Fibroblast of peridontal ligament (primary cell): ENCODE data around the gene VSTM4.
A peak's percentile ranks its signal among the peaks of the same experiment; 100 is the strongest.

Experiments used
- DNase-seq: peaks from one replicate; pipeline ENCODE4 v3.0.0-alpha.2; 2010; ENCODE audit errors: extremely low read depth

The VSTM4 gene

DNA sequence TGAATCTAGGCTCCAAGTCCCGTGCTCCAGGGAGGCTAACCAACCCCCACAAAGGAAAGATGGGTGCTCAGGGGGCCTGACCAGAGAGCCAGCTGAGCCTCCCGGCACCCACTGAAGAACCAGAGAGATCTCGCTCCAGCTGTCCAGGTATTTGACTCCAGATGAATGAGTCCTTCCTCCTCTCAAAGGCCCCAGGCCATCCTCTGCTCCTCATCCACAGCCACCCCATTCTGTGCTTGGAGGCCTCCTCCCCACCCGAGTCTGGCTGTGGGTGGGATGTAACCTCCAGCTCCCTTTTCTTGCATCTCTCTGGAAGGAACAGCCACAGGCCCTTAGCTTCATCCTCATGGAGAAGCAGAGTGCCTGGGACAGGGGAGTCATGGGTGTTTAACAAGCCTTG is 44.6 kb downstream of the VSTM4 start:
- DNase-seq = no peak

DNA sequence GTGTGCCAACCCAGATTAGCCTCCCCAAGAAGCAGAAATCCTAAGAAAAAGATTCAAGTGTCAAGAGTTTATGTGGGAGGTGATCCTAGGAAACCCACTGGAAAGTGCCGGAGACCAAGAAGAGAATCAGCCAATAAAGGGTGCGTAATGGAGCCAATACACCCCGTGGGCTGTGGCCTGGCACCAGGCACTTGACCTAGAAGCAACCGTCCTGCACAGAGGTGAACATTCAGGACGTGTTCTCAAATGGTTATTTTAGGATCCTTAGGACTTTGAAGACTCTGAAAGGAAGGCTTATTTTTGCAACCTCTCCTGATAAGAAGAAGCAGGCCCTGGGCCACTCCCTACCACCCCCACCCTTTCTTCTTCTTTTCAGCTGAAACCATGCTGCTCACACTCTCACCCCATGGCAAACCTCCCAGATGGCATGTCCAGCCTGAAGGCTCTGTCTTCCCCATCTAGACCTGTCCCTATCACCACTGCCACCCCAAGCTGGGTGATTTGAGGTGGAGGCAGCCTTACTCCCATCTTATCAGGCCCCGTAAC is 46.6 kb downstream of the VSTM4 start:
- no peak for DNase-seq

DNA sequence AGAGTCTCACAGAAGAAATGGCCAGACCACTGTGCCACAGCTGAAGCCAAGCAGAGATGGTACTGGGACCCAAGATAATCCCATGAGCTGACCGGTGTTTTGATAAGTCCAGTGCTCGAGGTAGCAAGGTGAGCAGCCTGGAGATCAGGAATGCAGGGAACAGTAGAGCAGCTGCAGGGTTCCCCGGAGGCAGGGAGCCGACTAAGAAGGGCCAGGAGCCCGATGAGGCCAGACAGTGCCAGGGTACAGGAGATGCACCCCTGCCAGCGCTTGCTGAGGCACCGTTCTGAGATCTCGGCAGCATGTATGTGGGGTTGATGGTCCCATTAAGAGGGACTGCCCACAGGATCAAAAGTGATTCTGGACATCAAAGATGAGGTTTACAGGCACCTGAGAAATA is 47.1 kb downstream of the VSTM4 start:
- DNase-seq = no peak

DNA sequence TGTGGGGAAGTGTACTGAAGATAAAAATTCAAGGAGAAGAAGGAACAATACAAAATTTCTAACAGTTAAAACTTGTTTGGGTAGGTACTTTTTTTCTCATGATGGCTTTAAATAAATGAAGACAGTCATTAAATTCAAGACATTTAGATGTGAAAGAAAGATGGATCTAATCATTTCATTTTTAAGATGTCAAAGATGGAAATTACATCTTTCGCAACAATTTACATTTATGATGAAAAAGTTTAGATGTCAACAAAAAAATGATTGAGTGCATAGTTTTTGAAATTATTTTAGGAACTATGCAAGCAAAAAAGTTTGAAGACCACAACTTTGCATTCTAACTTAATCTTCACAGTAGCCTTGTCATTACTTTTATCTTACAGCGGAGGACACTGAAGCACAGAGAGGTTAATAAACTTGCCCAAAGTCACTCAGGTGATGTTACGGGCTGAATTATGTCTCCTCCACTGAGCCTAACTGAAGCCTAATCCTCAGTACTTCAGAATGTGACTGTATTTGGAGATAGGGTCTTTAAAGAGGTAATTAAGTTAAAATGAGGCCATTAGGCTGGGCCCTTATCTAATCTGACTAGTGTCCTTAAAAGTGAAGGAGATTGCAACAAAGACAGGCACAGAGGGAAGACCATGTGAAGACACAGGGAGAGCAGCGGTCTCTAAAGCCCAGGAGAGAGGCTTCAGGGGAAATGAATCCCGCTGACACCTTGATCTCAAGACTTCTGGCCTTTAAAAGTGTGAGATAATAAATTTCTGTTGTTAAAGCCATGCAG is 48.2 kb downstream of the VSTM4 start:
- no peak for DNase-seq

DNA sequence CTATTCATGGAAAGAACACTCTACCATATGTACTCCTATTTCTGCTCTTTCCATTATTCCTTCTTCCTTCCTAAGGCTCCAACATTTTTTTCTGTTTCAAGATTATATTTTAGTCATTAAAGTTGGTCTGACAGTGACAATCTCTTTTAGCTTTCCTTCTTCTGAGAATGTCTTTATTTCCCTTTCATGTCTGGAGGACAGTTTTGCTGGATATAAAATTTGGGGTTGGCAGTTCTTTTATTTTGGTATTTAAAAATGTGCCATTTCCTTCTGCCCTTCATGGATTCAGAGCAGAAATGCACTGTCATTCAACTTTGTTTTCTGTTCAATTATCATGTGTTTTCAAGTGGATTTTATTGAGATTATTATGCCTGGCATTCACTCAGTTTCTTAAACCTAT is 53.1 kb downstream of the VSTM4 start:
- no peak for DNase-seq

DNA sequence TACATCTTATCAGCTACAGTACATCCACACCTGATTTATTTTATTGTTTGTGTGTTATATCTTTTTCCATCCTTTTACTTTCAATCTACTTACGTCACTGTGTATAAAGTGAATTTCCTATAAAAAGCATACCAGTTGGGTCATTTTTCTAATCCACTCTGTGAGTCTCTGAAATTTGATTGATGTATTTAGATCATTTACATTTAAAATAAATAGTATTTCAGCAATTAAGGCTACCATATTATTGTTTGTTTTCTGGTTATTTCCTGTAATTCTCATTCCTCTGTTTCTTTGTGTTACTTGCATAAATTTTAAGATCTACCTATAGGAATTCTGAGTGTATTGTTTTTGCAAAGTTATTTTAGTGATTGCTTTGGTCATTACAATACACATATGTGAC is 53.7 kb downstream of the VSTM4 start:
- no peak for DNase-seq

DNA sequence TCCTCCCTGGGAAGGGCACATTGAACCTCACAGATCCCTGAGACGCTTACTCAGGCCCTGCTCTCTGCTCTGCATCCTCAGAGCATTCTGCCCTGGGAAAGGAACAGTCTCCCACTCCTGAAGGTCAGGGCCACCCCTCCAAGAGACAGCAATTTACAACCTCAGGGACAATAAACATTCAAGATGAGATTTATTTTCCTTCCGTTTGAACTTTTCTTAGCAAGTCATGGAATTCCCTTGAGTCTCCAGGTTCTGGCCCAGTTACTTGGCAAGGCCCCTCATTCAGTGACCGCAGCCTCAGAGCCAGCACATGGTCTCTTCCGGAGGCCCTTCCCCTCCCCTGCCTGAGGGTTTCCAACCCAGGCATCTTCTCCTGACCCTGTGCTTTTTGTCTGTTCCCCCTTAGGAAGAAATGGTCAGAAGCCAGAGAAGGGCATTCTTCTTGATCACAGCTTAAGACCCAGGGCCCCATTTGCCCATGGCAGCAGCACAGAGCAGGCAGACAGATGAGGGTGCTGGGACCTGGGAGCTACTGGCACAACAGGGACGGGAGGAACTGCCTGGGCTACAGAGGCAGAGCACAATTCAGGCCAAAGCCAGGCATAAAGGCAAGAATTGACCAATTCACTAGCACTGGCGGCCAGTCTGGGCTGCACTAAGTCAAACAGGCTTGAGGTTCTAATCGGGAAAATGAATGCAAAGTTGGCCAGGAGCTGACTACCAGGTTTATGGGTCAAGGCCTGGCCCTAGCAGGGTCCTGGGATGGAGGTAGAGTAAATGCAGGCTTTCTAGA is 56.7 kb downstream of the VSTM4 start:
- DNase-seq = peak; percentile 66

DNA sequence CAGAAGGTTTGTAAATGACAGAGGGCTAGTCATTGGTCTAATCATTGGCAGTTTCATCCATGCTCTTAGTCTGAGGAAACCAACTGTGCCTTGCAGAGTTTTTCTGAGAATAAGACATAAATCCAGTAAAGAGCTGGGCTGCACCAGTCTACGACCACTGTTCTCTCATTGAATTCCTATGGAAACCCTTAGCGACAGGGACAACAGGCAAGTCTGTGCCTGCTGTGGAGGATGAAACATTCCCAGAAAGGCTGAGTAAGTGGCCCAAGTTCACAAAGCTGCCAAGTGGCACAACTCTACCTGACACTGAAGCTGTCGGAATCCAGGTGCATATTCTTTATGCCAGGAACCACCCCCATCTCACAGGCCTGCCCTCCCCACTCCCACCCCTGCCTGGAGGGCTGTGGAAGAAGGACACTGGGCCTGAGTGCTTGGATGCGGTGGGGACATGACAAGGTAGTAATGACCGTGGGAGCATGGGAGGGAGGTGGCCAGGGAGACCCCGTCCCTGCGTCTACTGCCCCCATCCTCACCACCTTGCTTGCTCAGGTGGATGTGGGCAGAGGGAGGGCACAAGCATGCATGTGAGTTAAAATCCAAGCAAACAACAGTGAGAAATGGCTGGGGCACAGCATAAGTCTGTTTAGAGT is 58.0 kb downstream of the VSTM4 start:
- no peak for DNase-seq

DNA sequence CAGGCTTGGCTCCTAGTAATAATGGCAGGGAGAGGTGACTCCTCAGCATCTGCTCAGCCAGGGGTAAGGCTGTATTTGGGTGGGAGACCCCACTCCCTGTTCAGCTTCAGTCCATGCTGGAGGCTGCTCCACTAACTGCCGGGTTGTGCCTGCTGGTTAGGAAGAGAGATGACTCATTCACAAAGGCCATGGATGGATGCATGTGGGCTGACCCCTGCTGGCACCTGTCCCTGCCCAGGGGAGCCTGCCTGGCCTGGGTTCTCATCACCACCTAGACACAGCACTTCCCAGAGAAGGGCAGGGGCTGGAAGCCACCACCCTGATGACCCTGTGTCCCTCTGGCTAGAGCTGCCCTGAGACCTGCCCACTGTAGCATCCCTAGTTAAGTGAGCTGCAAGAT is 59.0 kb downstream of the VSTM4 start:
- DNase-seq = peak; percentile 33

DNA sequence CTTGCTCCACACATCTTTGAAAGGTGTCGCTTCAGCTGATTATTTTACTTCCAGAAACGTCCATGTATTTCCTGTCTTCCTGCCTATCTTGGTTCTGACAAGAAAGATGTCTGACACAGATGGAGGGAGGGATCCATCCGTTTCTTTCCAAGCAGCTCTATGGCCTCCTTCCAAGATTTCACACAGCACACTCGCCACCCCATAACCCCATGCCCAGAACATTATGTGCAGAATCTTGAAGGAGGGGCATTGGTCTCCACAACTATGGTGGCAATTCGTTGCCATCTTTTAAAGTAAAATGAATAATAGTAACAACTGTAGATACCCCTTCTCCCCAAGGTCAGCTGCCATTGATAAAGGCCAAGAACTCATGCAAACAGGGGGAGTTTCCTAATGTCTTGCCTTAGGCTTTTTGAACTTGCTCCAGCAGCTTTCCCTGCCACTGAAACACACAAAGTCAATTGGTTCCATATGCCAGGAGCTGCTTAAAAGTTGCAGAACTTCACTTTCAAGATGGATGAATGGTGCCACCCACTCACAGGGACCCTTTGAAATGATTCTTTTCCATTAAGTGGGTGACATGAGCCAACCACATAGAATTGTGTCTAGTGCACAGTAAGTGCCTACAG is 60.0 kb downstream of the VSTM4 start:
- DNase-seq = peak; percentile 85

DNA sequence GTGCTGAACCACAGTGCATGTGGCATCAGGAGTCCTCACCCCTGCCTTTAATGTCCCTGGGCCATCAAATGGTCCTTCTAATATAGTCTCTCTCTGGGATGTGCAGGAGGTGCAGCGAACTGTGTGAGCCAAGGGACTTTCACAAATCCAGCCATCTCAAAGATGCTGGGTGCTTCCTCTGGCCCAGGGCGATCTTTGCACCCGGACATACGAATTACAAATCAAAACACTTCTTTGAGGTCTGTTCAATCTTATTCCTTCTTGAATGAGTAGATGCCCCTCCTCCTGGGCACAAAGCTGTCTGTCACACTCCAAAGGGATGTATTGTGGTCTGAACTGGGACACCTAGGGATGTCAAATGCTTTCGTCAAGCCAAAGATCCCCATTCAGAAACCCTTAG is 60.6 kb downstream of the VSTM4 start:
- DNase-seq = no peak

DNA sequence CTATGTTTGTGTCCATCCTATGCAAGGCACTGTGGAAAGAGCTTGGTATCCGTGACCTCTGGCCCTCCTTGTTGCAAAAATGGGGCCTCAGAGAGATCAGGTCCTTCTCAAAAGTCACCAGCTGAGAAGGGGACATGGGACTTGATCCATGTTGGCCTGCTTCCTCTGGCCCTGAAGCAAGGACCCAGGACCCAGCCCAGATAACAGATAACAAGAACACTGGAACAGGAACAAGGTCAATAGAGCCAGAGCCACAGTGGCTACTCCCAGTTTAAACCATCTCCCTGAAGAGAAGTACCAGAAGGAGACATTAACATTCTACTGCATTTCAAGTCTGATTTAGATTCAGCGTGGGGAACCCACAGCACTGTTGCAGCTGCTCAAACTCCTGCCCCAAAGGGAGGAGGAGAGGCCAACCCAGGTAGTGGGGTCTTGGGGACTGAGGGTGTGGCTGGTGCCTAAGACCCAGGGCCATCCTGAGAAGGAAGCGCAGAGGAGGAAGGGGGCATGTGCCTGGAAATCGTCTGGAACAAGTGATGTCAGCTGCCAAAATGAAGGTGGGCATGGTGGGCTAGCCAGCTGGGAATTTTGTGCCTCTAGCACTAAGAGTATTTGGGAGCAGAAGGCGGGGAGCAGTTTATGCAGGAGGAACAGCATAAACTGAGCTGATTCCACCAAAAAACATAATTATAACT is 61.2 kb downstream of the VSTM4 start:
- no peak for DNase-seq

DNA sequence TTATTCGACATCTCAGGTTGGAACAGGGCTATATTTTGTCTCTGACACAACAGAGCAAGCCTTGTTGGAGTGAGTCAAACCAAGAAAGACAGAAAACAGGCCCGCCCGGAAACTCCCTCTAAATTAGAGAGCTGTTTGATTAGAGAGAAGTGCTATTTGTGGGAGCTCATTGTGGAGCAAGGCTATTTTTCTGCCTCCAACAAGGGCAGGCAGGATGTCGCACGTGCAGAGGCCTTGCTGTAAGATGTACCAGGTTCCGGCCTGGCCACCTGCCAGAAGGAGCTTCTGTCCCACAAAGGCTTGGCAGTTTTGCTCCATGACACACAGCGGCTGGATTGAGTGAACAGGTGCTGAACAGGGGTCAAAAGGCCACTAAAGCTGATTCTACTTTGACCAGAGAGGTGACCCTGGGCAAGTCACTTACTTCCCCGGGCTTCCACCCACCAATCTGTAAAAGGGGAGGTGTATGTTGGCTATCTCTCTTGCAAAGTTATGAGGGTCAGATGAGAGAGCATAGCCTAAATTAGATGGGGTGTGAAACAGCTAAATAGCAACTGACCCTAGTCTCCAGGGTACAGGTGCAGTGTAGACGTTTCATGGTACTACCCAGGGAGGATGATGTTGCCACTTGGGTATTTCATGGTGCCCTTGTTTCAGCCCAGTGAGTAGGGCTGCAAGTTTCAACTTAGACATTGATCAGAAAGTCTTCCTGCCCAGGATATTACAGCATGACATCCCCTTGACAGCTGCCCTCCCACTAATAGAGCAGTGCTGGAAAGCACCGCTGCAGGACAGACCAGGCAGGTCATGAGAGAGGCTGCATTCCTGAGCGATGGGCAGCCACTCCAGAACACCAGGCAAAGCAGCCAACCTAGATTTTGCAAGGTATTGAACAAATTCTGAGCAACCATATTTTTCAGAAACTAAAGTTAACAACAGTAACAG is 62.0 kb downstream of the VSTM4 start:
- DNase-seq = no peak

DNA sequence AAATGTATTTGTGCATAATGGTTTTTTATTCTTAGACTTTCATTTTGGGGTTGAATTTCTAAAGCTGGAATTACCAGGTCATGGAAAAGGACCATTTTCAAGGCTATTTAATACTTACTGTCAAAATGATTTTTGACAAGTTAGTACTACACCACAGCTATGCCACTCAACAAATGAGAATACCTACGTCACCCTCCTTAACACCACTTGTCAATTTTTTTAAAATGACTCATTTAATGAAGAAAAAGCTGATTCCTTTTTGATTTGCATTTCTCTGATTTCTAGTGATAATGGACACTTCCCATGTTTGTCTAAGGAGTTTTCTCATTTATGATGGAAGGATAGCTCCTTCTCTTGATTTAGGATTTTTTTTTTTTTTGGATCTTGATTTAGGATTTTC is 63.3 kb downstream of the VSTM4 start:
- no peak for DNase-seq

DNA sequence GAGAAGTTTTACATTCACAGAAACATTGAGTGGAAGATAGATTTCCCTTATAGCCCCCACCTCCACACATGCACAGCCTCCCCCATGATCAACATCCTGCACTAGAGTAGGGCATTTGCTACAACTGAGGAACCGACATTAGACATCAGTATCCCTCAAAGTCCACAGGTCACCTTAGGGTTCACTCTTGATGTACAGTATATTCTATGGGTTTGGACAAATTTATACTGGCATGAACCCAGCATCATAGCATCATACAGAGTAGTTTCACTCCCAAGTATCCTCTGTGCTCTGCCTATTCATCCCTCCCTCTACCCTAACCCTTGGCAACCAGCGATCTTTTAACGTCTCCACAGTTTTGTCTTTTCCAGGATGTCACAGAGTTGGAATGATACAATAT is 64.4 kb downstream of the VSTM4 start:
- DNase-seq = peak; percentile 12

DNA sequence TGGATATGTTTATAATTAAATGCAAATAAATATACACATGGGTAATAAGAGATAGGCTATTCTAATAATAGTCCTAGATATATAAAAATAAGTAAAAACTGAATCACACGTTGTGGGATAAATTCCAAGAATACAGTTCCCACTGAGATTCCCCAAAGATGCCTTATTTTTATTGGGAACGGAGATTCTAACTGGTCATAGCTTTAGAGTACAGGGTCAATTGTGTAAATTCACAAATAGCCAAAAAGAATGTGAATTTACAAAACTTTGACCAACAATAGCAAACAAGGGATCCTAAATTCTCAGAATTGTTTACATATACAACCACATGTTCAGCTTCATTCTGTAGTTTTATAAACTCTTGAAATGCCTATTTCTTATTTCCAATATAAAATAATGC is 65.0 kb downstream of the VSTM4 start:
- peak; percentile 70 for DNase-seq

DNA sequence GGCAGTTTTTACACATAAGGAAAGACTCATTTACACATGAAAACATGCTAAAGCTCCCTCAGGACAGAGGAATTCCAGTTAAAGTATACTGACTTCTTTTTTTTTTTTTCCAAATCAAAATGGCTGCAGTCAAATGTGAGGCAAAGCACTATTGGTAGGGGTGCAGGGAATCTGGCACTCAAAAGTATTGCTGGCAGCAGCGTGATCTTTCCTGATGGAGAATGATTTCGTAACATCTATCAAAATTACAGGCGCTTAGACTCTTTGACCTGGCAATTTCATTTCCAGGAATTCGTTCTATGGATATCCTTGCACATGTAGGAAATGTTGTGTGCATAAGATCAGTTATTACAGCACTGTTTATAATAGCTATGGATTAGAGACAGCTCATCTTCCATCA is 65.7 kb downstream of the VSTM4 start:
- peak; percentile 58 for DNase-seq

DNA sequence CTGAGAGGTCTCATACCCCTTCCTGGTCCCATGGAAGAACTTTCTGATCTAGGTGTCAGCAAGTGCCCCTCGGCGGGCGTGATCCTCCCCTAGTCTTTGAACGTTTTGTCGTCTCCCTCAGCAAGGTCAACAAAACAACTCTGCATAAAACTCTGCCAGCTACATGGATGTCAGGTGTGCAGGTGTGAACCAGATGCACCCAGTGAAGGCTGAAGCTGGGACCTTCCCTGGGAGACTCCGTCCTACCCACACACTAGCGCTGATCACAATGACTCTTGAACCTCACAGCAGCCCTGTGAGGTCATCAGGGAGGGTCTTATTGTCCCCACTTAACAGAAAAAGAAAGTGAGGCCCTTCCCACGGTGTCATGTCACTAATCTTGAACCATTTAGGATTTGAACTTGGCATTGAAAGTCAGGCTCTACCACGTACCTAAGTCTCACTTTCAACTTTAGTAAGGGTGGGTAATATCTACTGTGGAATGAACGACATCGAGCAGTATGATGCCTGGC is 68.1 kb downstream of the VSTM4 start:
- no peak for DNase-seq

DNA sequence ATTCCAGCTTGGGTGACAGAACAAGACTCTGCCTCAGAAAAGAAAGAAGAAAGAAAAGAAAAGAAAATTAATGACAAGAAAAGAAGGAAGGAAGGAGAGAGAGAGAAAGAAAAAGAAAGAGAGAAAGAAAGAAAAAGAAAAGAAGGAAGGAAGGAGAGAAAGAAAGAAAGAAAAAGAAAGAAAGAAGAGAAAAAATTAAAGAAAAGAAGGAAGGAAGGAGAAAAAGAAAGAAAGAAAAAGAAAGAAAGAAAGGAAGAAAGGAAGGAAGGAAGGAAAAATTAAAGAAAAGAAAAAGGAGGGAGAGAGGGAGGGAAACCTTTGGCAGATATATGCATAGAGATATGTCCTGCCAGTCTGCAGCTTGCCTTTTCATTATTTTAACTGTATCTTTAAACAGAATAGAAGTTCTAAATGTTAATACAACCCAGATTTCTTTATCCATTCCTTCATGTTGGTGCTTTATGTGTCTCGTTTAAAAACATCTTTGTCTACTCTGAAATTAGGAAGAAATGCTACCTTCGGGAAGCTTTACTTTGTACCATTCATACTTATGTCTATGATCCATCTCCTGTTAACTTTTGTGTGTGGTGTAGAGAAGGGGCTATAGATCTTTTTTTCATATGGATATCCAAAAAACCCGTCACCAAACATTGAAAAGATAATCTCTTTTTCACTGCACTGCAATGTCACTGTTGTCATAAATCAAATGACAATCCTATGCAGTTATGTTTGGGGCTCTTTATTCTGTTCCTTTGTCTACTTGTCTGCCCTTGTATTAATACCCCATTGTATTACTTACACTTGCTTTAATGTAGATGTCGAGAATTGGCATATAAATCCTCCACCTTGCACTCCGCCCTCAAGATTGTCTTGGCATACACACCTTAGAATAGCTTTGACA is 70.8 kb downstream of the VSTM4 start:
- no peak for DNase-seq
